C4-2B (cell line): ENCODE results near the gene CDR2L.

Experiments used
- ZFX ChIP-seq: fragments of 450-650 bp; IDR thresholded peaks from 2 replicates; pipeline ENCODE4 v1.6.1; 2017
- TF ChIP-seq, protein P1 (sequence below): fragments of 450-650 bp; conservative IDR thresholded peaks from 2 replicates; pipeline ENCODE4 v1.5.1; 2017; ENCODE audit warnings: mild to moderate bottlenecking

DNA sequence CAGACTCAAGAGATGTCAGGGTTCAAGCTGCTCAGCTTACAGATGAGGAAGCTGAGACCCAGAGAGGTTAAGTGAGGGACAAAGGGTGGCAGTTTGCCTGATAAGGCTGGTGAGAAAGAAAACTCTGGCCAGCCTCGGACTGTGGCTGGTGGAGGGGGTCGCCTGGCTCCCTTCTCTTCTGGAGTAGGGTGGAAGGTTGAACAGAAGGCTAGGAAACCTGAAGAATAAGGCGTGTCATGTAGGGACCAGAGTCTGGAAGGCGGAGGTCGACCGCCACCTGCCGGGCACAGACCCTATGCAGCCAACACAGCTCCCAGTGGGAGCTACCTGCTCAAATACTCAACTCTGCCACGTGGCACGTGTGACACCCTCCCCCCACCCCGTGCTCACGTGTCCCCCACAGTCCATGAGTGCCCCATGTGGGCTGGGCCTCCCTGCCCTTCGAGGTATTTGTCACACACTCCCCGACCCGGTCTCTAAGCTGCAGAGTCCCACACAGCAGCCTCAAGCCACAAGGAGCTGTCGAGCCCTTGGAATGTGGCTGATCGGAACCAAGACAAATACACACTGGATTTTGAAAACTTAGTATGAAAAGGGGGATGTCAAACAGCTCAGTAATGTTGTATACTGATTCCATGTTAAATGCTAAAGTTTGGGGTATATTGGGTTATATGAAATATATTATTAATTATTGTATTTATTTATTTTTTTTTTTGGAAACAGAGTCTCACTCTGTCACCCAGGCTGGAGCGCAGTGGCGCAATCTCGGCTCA lies 26.7 kb upstream of the CDR2L start:
- TF ChIP-seq, protein P1, sequence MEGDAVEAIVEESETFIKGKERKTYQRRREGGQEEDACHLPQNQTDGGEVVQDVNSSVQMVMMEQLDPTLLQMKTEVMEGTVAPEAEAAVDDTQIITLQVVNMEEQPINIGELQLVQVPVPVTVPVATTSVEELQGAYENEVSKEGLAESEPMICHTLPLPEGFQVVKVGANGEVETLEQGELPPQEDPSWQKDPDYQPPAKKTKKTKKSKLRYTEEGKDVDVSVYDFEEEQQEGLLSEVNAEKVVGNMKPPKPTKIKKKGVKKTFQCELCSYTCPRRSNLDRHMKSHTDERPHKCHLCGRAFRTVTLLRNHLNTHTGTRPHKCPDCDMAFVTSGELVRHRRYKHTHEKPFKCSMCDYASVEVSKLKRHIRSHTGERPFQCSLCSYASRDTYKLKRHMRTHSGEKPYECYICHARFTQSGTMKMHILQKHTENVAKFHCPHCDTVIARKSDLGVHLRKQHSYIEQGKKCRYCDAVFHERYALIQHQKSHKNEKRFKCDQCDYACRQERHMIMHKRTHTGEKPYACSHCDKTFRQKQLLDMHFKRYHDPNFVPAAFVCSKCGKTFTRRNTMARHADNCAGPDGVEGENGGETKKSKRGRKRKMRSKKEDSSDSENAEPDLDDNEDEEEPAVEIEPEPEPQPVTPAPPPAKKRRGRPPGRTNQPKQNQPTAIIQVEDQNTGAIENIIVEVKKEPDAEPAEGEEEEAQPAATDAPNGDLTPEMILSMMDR, result no peak
- TF ChIP-seq ZFX, result no peak
